Forelimb muscle (tissue), 1 donor: ENCODE results near the gene SAMD14. TPM values are rescaled to one million over a fixed set of nuclear protein-coding genes. Genes with fewer than 3 reads are reported as not detected.

Experiments
- DNase-seq: peaks from one replicate; pipeline ENCODE4 v3.0.0-alpha.2; 2013; ENCODE audit warnings: low read depth
- polyA plus RNA-seq: library from polyadenylated mRNA; unstranded; fragments of 120-200 nt; gene quantifications from one replicate; pipeline ENCODE4 v1.2.1, GENCODE V29; 2013; ENCODE audit not compliant: insufficient read length

The SAMD14 gene
- polyA plus RNA-seq, 1 donor = 4.3 TPM

- no peak for DNase-seq
These were observed 3.8 kb upstream of the SAMD14 start for GRCh38 chr17:50133769-50134099.

- no peak for DNase-seq
These were observed 3.2 kb upstream of the SAMD14 start for GRCh38 chr17:50133028-50133768.

GRCh38 chr17:50132104-50132794, 2.3 kb upstream of the SAMD14 start:
- no peak for DNase-seq

GRCh38 chr17:50130559-50131305, 772 bp upstream of the SAMD14 start:
- DNase-seq = no peak

GRCh38 chr17:50129353-50129727, 620 bp downstream of the SAMD14 start:
- DNase-seq = no peak

GRCh38 chr17:50128441-50129352, 1.3 kb downstream of the SAMD14 start:
- DNase-seq = no peak

GRCh38 chr17:50127697-50128361, 2.1 kb downstream of the SAMD14 start:
- DNase-seq = no peak

GRCh38 chr17:50125420-50125997, 4.5 kb downstream of the SAMD14 start:
- no peak for DNase-seq

GRCh38 chr17:50123649-50124349, 6.2 kb downstream of the SAMD14 start:
- no peak for DNase-seq

GRCh38 chr17:50122945-50123344, 7.0 kb downstream of the SAMD14 start:
- DNase-seq = no peak

GRCh38 chr17:50120475-50121253, 9.3 kb downstream of the SAMD14 start:
- DNase-seq = no peak

- no peak for DNase-seq
These were observed 11.1 kb downstream of the SAMD14 start for GRCh38 chr17:50118828-50119218.

- DNase-seq = no peak
These were observed 11.7 kb downstream of the SAMD14 start for GRCh38 chr17:50118076-50118827.

- DNase-seq = no peak
These were observed 12.5 kb downstream of the SAMD14 start for GRCh38 chr17:50117202-50118051.

- DNase-seq = no peak
These were observed 14.2 kb downstream of the SAMD14 start for GRCh38 chr17:50115756-50116155.

GRCh38 chr17:50114849-50115357, 15.1 kb downstream of the SAMD14 start:
- DNase-seq = peak; percentile 32

- no peak for DNase-seq
These were observed 15.6 kb downstream of the SAMD14 start for GRCh38 chr17:50114401-50114800.
